Gastroesophageal sphincter (tissue), 4 donors: ENCODE data around the gene SLC1A6. TPM values are rescaled to one million over a fixed set of nuclear protein-coding genes. Genes with fewer than 3 reads are reported as not detected.

Experiments
- ATAC-seq: fragments of 150-250 bp; one replicate; pipeline ENCODE4 v1.9.1; 2016; ENCODE audit warnings: mild to moderate bottlenecking, moderate library complexity
- H3K27ac ChIP-seq, 4 donors: fragments of 200-600 bp; sonication (generic) in 3 of 4; 1 replicate in 3 of 4; 2 replicates in 1 of 4; pipeline ENCODE4 v1.5.1; 2016 to 2019
- H3K27me3 ChIP-seq: fragments of 200-600 bp; sonication (generic); one replicate; pipeline ENCODE4 v1.5.1; 2019
- H3K36me3 ChIP-seq, 2 donors: fragments of 200-600 bp; sonication (generic); one replicate each; pipeline ENCODE4 v1.5.1; 2019; ENCODE audit warnings: control low read depth in 1 of 2
- H3K4me1 ChIP-seq, 3 donors: fragments of 200-600 bp; sonication (generic); 1 replicate in 2 of 3; 2 replicates in 1 of 3; pipeline ENCODE4 v1.5.1; 2016 to 2019; ENCODE audit warnings: control low read depth in 2 of 3
- H3K4me3 ChIP-seq, 2 donors: fragments of 200-600 bp; sonication (generic); one replicate each; pipeline ENCODE4 v1.5.1; 2019; ENCODE audit warnings: mild to moderate bottlenecking in 1 of 2, moderate library complexity in 1 of 2
- H3K9me3 ChIP-seq, 3 donors: fragments of 200-600 bp; sonication (generic); one replicate each; pipeline ENCODE4 v1.5.1; 2017 to 2019; ENCODE audit warnings: control low read depth in 2 of 3
- CTCF ChIP-seq, 4 experiments: fragments of 200-600 bp in 2 of 4; fragments of 450-650 bp in 2 of 4; sonication (generic) in 1 of 4; IDR thresholded peaks; one replicate each; pipeline ENCODE4 v1.5.1; 2017 to 2019; ENCODE audit warnings: antibody characterized with exemption in 4 of 4, mild to moderate bottlenecking in 2 of 4, moderate library complexity in 2 of 4
- EP300 ChIP-seq: sonication (generic); formaldehyde crosslinking; IDR thresholded peaks from one replicate; pipeline ENCODE4 v1.6.1; 2017; ENCODE audit warnings: antibody characterized with exemption, mild to moderate bottlenecking
- POLR2A ChIP-seq, 2 donors: fragments of 450-650 bp; IDR thresholded peaks; one replicate each; pipeline ENCODE4 v1.6.1; 2017; ENCODE audit warnings: antibody characterized with exemption in 2 of 2, mild to moderate bottlenecking in 2 of 2, moderate library complexity in 1 of 2
- POLR2AphosphoS5 ChIP-seq: sonication (generic); formaldehyde crosslinking; IDR thresholded peaks from one replicate; pipeline ENCODE4 v1.6.1; 2017; ENCODE audit warnings: antibody characterized with exemption
- WGBS, 2 donors: methylation state at CpG; one replicate each; pipeline ENCODE4 v1.1.5; 2018; ENCODE audit warnings: low coverage in 1 of 2; 5-methylcytosine and 5-hydroxymethylcytosine counted together
- total RNA-seq, 4 donors: library from RNA; depleted of rRNA; stranded (reverse); fragments of >200 nt; gene quantifications; one replicate each; pipeline ENCODE4 v1.1.0, GENCODE V29; 2016

The SLC1A6 gene
- total RNA-seq, 4 donors from 2014 or later: 0.23 TPM; not detected in 3

- Histone ChIP-seq H3K4me3 (no peak overlapping the region), H3K36me3 (no peaks in the 10 kb centered on the region), H3K9me3 (no peaks in the 10 kb centered on the region), H3K27ac (no peak overlapping the region), H3K4me1 (no peaks in the 10 kb centered on the region), H3K27me3 (peaks cover 36% of the 10 kb centered on the region)
- no peak for TF ChIP-seq CTCF (IDR thresholded peaks at IDR 0.05)
- no peak for TF ChIP-seq POLR2A (IDR thresholded peaks at IDR 0.05)
- TF ChIP-seq EP300: no peak
- no peak for TF ChIP-seq POLR2AphosphoS5
- WGBS, 2 donors: 41 to 58% methylated on average over 5 to 10 of the region's 11 CpGs
- no peak for ATAC-seq
These were observed 13.1 kb upstream of the SLC1A6 start for GRCh38 chr19:14992780-14993179.

GRCh38 chr19:14985133-14985532 is 5.5 kb upstream of the SLC1A6 start:
- H3K36me3 ChIP-seq: no peaks in the 10 kb centered on the region
- 54 to 86% methylated on average over 3 to 5 of the region's 5 CpGs for WGBS, 2 donors
- no peaks in the 10 kb centered on the region for H3K9me3 ChIP-seq
- H3K27me3 ChIP-seq: peaks cover 51% of the 10 kb centered on the region
- H3K4me3 ChIP-seq: no peak overlapping the region
- no peak for ATAC-seq
- no peak overlapping the region for H3K27ac ChIP-seq
- no peaks in the 10 kb centered on the region for H3K4me1 ChIP-seq
- TF ChIP-seq POLR2AphosphoS5 (no peak), EP300 (no peak), POLR2A (IDR thresholded peaks at IDR 0.05) (no peak), CTCF (IDR thresholded peaks at IDR 0.05) (no peak)

GRCh38 chr19:14978161-14978776 is 1.4 kb downstream of the SLC1A6 start:
- H3K27me3 ChIP-seq: peaks cover 92% of the 10 kb centered on the region
- no peak overlapping the region for H3K4me3 ChIP-seq
- no peak overlapping the region for H3K27ac ChIP-seq
- ATAC-seq: no peak
- H3K4me1 ChIP-seq: peaks cover 0 to 8% (median 0%) of the 10 kb centered on the region in 3 donors
- no peaks in the 10 kb centered on the region for H3K36me3 ChIP-seq
- TF ChIP-seq POLR2AphosphoS5 (no peak), CTCF (IDR thresholded peaks at IDR 0.05) (no peak), POLR2A (IDR thresholded peaks at IDR 0.05) (no peak), EP300 (no peak)
- peaks cover 0 to 6% (median 0%) of the 10 kb centered on the region in 3 donors for H3K9me3 ChIP-seq
- 40 to 100% methylated on average over 1 to 6 of the region's 6 CpGs for WGBS, 2 donors

GRCh38 chr19:14977128-14977527 is 2.5 kb downstream of the SLC1A6 start:
- Histone ChIP-seq H3K36me3 (no peaks in the 10 kb centered on the region), H3K9me3 (peaks cover 0 to 6% (median 0%) of the 10 kb centered on the region in 3 donors), H3K4me1 (peaks cover 0 to 8% (median 0%) of the 10 kb centered on the region in 3 donors), H3K4me3 (no peak overlapping the region), H3K27me3 (peaks cover 89% of the 10 kb centered on the region), H3K27ac (no peak overlapping the region)
- 38 to 59% methylated on average over 3 to 5 of the region's 5 CpGs for WGBS, 2 donors
- ATAC-seq: no peak
- no peak for TF ChIP-seq POLR2AphosphoS5
- no peak for TF ChIP-seq CTCF (IDR thresholded peaks at IDR 0.05)
- TF ChIP-seq EP300: no peak
- TF ChIP-seq POLR2A (IDR thresholded peaks at IDR 0.05): no peak

- ATAC-seq: no peak
- no peaks in the 10 kb centered on the region for H3K36me3 ChIP-seq
- 45 to 46% methylated on average over 3 of the region's 4 CpGs for WGBS, 2 donors
- TF ChIP-seq CTCF (IDR thresholded peaks at IDR 0.05) (no peak), POLR2AphosphoS5 (no peak), EP300 (no peak), POLR2A (IDR thresholded peaks at IDR 0.05) (no peak)
- H3K4me3 ChIP-seq: no peak overlapping the region
- peaks cover 0 to 4% (median 0%) of the 10 kb centered on the region in 3 donors for H3K4me1 ChIP-seq
- no peak overlapping the region for H3K27ac ChIP-seq
- peaks cover 0 to 6% (median 0%) of the 10 kb centered on the region in 3 donors for H3K9me3 ChIP-seq
- peaks cover 75% of the 10 kb centered on the region for H3K27me3 ChIP-seq
These were observed 5.2 kb downstream of the SLC1A6 start for GRCh38 chr19:14974488-14974887.
